ENCODE results near the gene RGP1.

Gene RGP1

DNA sequence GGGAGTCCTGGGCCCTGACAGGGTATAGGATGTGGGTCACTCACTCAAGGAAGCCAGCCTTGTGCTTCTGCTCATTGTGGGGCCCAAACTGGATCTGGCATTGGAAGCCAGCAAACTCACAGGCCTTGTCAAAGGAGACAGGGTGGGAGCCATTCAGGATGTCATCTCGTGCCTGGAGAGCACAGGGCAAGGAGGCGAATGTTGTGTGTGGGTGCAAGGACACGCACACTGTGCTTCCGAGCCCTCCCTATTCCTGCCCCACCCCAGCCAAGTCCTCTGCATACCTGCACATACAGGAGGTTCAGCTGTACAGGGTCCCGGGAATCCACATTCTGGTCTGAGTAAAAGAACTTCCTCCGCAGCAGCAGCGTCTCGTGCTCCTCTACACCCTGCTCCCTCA lies 25.2 kb upstream of the RGP1 start:
- DNase-seq = no peak

DNA sequence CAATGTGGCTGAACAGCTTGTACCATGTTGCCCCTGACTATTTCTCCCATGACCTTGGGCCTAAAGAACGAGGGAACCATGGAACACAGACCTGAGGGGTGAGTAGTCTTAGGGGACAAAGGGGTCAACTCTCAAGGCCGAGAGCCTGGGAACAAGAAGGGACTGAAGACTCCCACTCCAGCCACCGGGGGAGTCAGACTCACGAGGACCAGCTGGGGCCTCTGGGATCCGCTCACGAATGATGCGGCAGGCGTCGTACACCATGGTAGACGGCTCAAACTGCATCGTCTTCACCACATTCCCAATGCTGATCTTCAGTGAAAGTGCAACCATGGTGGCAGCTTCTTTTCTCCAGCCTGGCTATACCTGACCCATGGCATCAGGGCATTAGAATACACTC lies 23.7 kb upstream of the RGP1 start:
- DNase-seq = no peak

DNA sequence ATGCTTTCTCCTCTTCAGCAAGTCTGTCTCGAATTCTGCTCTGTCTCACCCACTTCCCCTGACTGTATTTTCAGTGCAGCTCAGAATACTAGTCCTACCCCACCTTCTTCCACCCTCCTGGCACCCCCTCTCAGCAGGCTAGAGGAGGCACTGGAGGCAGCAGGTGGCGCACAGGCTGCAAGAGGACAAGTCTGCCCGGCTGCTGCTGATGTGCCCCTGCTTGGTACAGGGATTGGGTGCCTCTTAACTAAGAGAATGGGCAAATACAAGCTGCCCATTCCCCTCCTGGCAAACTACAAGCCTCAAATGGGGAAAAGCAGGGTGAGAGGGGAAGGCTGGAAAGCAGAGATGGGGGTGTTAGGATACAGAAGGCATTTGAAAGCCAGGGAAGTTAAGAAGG lies 22.2 kb upstream of the RGP1 start:
- DNase-seq = no peak

DNA sequence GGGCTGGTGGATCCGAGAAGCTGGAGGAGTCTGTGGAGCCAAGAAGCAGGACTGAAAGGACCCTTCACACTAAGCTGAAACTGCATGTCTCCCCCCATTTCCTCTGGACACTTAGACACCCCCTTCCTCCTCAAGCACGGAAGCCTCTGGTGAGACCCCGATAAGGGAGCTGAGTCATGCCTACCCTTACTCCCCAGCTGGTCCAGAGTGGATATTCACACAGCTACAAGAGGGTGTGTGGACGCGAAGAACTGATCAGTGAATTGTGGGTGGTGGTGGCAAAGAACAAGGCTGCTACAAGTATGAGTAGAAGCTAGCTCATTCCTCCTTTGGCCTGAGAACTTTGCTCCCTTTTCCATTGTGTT lies 21.4 kb upstream of the RGP1 start:
- DNase-seq = no peak

DNA sequence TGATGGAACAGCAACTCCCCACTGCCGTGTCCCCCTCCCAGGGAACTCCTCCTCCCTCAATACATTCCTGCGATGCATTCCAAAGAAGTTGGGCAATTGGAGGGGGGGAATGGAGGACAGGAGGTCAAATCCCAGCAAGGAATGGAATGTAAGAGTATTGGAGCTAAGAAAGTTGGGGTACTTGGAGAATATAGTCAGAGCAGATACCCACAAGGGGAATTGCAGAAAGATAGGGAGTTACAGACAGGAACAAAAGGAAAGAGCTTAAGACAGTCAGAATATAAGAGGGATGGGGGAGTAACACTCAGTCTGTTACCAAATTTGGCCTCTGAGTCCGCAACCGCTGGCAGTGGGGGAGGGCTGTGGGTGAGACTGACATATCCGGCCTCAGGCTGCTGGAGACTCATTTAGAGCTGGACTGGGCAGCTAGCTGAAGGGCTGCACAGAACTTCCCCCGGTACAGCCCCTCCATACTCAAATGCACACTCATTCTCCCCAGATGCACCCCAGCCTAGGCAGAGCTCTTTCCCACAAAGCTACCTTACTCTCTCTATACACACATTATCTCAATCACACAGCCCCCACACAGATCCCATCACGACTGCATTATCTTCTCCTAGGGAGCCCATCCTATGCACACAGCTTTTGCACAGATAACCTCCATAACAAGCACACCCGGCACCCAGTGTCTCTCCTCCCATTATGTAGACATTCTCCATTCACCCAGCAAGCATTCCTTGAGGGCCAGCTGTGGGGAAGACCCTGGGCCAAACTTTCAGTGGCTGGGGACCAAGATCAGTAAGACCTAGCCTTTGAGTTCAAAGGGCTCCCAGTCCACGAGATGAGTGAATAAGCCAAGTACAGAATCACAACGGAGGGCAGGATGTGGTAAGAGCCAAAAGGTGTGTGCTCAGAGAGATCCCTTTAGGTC lies 20.8 kb upstream of the RGP1 start:
- no peak for DNase-seq

DNA sequence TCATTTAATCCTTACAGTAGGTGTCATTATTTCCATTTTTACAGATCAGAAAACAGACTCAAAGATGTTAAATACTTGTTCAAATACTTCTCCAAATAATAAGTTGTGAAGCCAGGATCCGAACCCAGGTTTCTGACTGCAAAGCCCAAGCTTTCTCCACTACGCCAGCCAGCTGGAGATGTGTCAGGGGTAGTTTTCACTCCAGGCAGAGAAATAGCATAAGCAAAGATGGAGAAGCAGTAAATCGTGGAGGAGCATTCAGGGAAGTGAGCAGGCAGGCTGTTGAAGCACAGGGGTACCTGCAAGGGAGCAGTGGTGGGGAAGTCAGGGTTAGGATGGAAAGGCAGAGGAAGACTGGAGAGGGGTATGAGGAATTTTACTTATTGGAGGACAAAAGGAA lies 20.0 kb upstream of the RGP1 start:
- DNase-seq = no peak

DNA sequence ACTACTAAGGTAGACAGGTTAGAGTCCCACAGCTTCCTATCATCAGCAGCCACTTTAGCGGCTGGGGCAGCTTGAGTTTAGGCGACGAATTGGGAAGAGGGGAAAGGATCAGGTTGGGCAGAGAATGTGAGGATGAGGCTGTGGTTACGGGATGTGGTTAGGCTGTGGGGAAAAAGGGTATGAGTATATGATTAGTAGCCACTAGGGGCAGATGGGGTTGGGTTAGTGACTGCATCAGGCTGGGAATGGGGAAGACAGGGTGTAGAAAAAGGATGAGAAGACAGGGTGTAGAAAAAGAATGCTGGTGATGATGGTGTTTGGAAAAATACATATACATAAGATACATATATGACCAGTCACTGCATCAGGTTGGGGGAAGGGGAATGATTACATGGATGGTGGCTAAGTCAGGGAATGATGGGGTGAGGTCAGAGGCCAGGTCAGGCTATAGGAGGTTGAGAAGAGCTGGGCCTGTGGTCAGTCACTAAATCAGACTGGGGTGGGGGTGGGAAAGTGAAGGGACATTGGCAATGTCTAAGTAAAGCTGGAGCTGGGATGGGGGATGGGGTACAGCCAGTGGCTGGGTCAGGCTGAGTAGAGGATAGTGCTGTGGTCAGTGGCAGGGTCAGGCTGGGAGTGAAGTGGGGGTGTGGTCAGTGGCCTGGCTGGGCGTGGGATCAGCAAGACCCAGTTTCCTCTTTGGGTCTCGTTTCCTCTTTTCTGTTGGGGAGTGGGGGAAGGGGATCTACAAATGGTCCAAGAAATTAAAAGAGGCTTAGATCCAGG lies 19.2 kb upstream of the RGP1 start:
- DNase-seq = peak; percentile 15

DNA sequence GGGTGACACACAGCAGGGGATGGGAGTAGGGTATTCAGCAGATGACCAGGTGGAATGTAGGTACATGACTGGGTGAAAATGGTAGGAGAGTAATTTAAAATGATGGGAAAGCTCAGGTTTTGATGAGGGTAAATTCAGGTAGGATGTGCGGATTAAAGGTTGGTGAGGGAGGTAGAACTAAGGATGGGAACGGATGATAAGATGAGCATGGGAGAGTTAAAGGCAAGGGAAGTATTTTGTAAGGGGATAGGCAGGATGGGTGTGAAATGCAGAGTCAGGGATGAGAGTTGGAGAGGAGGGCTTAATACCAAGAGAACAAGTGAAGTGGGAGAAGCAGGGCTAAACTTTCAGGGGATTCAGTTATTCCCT lies 18.6 kb upstream of the RGP1 start:
- DNase-seq = no peak

DNA sequence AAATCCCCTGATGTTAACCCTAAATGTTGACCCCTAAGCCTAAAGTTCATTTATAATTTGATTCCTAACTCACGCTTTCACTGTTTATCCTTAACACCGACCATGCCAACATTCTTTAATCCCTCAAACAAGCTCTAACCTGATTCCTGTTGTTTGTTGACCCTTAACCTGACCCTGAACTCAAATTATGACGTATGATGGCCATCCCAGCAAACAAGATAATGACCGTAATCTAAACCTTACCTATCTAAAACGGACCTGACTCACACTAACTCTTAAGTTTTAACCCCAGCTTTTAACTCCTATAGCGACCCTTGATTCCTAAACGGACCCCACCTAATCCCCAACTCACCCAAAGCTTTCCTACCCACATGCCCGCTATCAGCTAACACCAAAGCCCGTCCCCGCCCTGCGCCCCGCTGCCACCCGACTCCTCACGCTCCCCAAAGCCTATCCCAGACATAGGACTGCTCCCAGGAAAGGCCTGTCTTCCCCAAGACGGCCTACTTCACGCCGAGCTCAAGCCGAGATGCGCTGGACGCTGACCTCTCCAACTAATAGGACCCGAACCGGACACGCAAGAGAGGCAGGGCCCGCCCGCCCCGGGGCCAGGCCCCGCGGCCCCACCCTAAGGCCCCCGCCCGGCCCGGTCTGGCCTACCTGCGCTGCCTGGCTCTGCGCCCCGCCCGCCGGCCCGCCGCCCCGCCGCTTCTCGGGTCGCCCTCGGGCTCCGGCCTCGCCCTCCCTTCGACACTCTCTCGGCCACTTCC lies 17.5 kb upstream of the RGP1 start:
- DNase-seq = no peak

DNA sequence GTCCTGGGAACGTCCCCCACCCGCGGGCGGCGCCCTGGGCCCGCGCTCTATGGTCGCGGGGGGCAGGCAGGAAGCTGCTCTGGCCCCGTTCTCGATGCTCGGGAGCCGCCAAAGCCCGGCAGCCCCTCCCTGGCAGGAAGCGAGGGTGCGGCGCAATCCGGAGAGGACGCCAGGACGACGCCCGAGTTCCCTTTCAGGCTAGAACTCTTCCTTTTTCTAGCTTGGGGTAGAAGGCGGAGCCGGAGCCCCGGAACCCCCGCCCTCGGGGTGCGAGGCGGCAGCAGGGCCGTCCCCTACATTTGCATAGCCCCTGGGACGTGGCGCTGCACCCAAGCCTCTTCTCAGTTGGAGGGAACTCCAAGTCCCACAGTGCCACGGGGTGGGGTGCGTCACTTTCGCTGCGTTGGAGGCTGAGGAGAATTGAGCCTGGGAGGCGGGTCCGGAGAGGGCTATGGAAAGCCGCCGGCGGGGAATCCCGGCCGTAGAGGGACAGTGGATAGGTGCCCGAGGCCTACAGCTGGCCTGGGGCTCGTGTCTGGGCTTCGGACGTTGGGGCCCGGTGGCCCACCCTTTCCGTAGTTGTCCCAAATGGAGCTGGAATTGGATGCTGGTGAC lies 16.8 kb upstream of the RGP1 start, which contains the start of the genes CREB3 and TLN1:
TSS of gene CREB3 (plus strand) at position 482 of the 615 bp plus-strand sequence. CDS start at position 589, 107 bp downstream.
TSS of gene TLN1 (minus strand) at position 11 of the 615 bp plus-strand sequence. CDS start 6,501 bp downstream, outside the sequence.
- peak; percentile 97 for DNase-seq

DNA sequence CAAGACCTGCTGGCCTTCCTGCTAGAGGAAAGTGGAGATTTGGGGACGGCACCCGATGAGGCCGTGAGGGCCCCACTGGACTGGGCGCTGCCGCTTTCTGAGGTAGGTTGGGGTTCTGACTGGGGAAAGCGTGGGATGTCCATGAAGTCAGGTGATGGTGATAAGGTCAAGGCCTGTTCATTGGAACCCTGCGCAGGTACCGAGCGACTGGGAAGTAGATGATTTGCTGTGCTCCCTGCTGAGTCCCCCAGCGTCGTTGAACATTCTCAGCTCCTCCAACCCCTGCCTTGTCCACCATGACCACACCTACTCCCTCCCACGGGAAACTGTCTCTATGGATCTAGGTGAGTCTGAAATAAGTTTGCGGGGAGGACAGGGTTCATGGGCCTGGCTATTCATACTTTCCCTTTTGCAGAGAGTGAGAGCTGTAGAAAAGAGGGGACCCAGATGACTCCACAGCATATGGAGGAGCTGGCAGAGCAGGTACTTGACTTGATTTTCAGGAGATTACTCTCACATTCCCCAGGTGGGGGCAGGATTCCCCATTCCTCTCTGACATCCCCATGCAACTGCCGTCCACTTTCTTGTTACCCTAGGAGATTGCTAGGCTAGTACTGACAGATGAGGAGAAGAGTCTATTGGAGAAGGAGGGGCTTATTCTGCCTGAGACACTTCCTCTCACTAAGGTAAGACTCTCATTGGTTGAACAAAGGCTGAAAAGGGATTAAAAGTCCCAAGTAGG lies 16.1 kb upstream of the RGP1 start:
- peak; percentile 48 for DNase-seq

DNA sequence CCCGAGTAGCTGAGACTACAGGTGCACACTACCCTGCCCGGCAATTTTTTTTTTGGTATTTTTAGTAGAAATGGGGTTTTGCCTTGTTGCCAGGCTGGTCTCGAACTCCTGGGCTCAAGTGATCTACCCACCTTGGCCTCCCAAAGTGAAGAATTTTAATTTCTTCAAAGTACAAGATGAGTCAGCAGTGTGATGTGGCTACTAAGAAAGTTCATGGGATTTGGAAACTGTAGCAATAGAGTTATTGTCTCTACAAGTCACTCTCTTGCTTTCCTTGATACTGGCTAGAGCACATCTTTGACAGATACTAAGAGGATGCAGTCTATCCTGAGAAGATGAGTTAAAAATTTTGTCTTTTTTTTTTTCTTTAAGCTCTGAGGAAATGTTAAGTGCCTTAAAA lies 15.0 kb upstream of the RGP1 start:
- DNase-seq = no peak

DNA sequence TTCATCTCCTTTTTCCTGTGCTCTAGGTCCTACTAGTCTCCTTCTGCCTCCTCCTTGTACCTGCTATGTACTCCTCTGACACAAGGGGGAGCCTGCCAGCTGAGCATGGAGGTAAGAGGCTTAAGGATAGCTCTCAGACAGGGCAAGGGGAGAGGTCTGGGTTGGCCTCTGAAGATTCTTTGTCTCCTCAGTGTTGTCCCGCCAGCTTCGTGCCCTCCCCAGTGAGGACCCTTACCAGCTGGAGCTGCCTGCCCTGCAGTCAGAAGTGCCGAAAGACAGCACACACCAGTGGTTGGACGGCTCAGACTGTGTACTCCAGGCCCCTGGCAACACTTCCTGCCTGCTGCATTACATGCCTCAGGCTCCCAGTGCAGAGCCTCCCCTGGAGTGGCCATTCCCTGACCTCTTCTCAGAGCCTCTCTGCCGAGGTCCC lies 12.9 kb upstream of the RGP1 start:
- peak; percentile 25 for DNase-seq

DNA sequence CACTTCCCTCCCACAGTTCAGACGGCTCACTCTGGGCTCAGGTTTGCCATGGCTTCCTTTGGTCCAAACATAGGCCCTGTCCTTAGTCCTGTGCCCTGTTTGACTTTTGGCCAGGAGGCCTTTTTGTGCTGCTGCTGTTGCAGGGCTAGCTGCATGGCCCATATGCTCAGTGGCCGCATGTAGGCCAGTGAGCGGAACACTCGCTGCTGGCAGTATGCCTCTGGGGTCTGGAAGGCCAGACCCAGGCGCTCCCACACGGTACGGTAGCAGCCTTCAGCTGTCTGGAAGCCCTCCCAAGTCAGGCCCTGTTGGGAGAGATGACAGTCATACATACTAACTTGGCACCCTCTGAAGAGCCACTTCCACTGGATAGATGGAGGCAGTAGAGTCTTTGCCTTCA lies 11.9 kb upstream of the RGP1 start:
- DNase-seq = no peak

DNA sequence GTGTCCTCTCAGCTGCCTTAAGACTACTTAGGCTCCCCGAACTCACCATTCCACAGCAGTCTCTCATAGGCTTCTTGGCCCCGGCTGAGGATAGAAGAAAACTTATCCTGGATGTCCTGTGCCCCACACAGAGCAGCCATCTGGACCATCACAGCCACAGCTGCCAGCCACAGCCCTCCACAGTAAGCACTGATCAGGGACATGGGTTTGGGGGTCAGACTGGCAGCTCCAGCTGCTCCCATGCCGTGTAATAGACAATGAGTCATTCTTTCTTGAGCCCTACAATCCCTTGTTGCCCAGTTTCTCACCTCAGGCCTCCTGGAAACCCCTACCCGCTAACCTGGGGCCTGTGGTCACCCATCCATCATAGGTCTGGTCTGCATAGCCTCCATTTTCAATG lies 10.9 kb upstream of the RGP1 start:
- no peak for DNase-seq

DNA sequence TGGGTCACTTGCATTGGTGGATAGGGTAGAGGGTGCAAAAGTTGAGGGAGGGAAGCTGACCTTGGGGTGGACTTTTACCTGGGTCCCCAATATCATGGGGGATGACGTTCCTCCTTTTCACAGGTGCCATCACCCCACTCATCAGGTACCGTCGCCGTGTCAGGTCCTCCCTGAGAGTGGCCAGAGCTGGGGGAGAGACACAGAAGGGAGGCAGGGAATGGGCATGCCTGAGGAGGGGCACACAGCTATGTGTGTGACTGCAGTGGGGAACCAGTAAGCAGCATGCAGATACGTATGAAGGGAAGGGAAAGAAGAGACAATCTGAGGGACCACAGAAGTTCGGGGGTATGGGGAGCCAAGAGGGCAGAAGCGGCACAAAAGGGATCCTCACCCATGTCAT lies 10.2 kb upstream of the RGP1 start:
- no peak for DNase-seq

DNA sequence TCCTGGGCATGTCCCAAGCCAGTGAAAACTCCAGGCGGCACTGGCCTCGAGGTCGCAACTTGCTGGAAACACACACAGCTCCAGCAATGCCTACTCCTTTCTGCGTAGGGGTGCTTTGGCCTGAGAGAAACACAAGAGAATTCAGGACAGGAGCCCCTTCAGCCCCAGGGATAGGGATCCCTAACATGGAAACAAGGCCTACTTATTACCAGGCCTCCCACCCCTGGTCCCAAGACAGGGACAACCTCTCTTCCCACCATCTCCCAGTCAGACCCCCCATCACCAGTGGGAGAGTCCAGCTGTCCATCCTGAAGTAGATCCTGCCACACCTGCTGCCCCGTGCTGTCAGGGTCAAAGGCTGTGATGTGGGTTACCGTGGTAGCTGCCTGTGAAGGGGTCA lies 8.8 kb upstream of the RGP1 start:
- DNase-seq = no peak

DNA sequence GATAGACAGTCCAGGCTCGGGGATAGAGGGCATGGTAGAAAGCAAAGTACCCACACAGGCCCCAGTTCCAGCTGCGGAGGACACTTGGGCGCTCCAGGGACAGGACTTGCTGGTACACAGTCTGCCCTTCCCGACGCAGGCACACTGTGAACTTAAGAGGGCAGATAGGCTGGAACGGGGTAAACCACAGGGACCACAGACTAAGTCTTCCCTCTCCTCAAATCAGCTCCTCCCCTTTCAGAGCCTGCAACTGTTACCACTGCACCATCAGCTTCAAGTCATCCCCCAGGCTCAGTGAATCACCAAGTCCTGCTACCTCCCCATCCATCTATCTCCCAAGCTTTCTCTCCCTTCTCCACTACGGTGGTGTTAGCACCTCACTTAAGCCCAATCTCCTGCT lies 7.3 kb upstream of the RGP1 start:
- no peak for DNase-seq

DNA sequence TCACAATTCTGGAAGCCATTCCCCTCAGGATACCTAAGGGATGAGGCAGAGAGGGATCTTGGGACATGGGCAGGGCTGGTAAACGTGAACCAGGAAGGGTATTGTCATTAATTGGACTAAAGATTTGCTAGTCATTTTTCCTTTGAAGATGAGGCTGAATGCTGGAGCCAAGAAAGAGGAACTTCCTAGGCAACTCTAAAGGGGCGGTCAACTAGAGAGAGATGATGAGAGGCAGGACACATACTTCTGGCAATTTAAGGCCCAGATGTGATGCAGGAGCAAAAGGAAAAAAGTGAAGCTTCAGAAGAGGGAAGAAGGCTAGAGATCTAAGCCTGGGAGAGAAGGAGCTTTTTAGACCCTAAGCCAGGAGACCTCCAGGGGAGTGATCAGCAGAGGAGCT lies 5.6 kb upstream of the RGP1 start:
- no peak for DNase-seq

DNA sequence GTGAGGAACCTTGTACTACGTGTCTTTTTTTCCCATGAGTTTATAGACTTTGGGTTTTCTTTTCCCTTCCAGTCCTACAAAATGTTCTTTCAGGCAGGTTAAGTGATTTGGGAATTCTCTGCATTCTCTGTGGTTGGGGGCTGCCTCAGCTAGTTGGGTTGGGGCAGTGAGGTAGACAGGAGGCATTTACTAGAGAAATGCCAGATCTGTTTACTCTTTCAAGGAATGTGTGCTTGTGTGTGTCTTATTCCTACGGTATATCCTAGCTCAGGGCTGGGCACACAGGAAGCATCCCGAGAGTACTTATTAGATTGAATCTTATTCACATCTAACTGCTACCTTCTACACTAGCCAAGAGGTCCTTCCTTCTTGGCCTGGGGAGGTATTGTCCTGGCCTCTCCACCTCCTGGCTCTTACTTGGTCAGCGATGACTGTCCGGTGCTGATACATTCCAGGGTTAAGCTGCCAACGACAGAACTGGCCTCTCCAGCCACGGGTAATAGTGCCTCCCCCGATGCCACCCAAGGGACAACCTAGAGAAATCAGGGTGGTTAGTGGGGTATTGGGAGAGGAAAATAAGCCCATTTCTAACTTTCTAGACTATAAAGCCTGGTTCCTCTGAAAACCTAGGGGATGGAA lies 5.1 kb upstream of the RGP1 start:
- DNase-seq = no peak

DNA sequence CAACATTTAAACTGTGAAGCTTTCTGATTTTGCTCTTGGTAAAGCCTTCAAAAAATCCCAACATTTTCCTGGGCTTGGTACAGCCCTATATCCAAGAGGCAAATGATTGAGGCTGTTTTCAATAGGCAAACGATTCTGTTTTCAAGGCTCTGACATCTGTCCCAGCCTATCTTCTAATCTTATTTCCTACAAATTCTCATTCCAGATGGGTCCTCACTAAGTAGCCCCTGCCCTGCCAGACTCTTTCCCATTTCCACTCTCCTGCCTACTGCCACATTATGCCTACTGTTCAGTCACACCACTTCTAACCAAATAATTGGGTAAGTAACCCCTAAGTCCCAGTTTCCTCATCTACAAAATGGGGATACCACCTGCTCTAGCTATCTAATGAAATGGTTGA lies 3.5 kb upstream of the RGP1 start:
- DNase-seq = no peak

DNA sequence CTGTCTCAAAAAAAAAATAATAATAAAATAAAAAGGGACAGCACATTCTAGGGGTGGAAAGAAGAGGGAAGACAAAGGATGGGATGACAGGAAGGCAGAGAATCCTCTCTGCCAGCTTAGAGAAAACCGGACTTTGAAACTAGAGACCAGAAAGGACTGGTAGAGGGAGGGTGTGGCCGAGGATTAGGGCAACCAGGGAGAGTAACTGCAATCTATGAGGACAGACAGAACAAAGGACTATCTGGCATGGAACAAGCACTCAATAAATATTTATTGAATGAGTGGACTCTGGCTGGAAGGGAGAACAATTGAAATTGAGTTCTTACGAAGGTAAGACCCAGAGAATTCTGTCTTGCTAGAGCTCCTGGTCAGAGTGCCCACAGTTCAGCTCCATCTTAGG lies 2.5 kb upstream of the RGP1 start:
- no peak for DNase-seq
